Sigmoid colon (tissue), 7 donors: ENCODE measurements around the gene CDT1. TPM values are rescaled to one million over a fixed set of nuclear protein-coding genes. Genes with fewer than 3 reads are reported as not detected.

Experiments used
- DNase-seq: peaks from one replicate; pipeline ENCODE4 v3.0.0-alpha.2; 2019
- H3K27ac ChIP-seq, 4 donors: fragments of 200-600 bp; sonication (generic); one replicate each; pipeline ENCODE4 v1.5.1; 2016 to 2019; ENCODE audit warnings: mild to moderate bottlenecking in 1 of 4
- H3K27me3 ChIP-seq, 3 donors: fragments of 200-600 bp; sonication (generic); one replicate each; pipeline ENCODE4 v1.5.1; 2019; ENCODE audit warnings: mild to moderate bottlenecking in 1 of 3
- H3K36me3 ChIP-seq, 4 donors: fragments of 200-600 bp; sonication (generic); one replicate each; pipeline ENCODE4 v1.5.1; 2016 to 2019
- H3K4me1 ChIP-seq, 4 donors: fragments of 200-600 bp; sonication (generic); one replicate each; pipeline ENCODE4 v1.5.1; 2017 to 2019
- H3K4me3 ChIP-seq, 4 donors: fragments of 200-600 bp; sonication (generic); one replicate each; pipeline ENCODE4 v1.5.1; 2017 to 2019; ENCODE audit warnings: mild to moderate bottlenecking in 2 of 4, moderate library complexity in 1 of 4
- H3K9me3 ChIP-seq, 4 donors: fragments of 200-600 bp in 3 of 4; sonication (generic) in 3 of 4; one replicate each; pipeline versions ENCODE4 v1.5.1 to v1.6.1; 2013 to 2019
- EP300 ChIP-seq, 4 donors: sonication (generic); formaldehyde crosslinking; IDR thresholded peaks; one replicate each; pipeline ENCODE4 v1.6.1; 2017; ENCODE audit warnings: antibody characterized with exemption in 4 of 4
- POLR2A ChIP-seq, 2 donors: fragments of 450-650 bp; IDR thresholded peaks; one replicate each; pipeline ENCODE4 v1.6.1; 2016; ENCODE audit warnings: antibody characterized with exemption in 2 of 2, mild to moderate bottlenecking in 2 of 2, moderate library complexity in 2 of 2
- POLR2AphosphoS5 ChIP-seq, 4 donors: sonication (generic); formaldehyde crosslinking; IDR thresholded peaks; one replicate each; pipeline ENCODE4 v1.6.1; 2017; ENCODE audit warnings: antibody characterized with exemption in 4 of 4
- WGBS, 2 donors: extraction: QIAGEN DNeasy Blood & Tissue Kit; methylation state at CpG; one replicate each; pipeline ENCODE4 v1.1.7; 2013; 5-methylcytosine and 5-hydroxymethylcytosine counted together
- intact Hi-C: fragments of 100-400 bp; cut with DNase I; formaldehyde crosslinking; loops from one replicate; pipeline ENCODE4 v1.15.1; 2023
- polyA plus RNA-seq, 3 donors: library from polyadenylated mRNA; stranded (reverse); fragments of 200-250 nt; gene quantifications; one replicate each; pipeline ENCODE4 v1.2.3, GENCODE V29; 2013
- total RNA-seq, 4 donors: library from RNA; depleted of rRNA; stranded (reverse); fragments of >200 nt; gene quantifications; one replicate each; pipeline ENCODE4 v1.1.0, GENCODE V29; 2016
- TF ChIP-seq, protein P1 (sequence below), 4 experiments: fragments of 450-650 bp in 3 of 4; fragments of 200-600 bp in 1 of 4; IDR thresholded peaks; one replicate each; pipeline ENCODE4 v1.5.1; 2016 to 2019; ENCODE audit warnings: antibody characterized with exemption in 4 of 4, mild to moderate bottlenecking in 3 of 4, moderate library complexity in 2 of 4
- donor health status: healthy with polysubstance abuse.
- donor health status: Bipolar disorder and iron deficiency.
- donor health status: healthy.

CDT1 gene
- total and polyA plus RNA-seq, 7 donors, result 0.71 to 17.4 (median 3.3) TPM; not detected in 1

DNA sequence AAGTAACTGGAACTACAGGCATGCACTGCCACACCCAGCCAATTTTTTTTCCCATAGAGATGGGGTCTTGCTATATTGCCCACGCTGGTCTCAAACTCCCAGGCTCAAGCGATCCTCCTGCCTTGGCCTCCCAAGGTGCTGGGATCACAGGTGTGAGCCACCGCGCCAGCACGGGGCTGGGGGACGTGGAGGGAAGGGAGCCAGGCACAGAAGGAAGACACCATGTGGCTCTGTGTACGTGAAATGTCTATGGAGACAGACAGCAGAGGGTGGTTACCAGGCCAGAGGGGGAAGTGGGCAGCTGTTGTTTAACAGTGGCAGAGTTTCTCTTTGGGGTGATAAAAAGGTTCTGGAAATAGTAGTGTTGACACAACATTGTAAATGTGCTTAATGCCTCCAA, 14.0 kb upstream of the CDT1 start:
- DNase-seq, result no peak
- Histone ChIP-seq H3K9me3 (no peaks in the 10 kb centered on the region), H3K36me3 (no peaks in the 10 kb centered on the region), H3K4me1 (peaks cover 0 to 6% (median 3%) of the 10 kb centered on the region in 4 donors), H3K27ac (no peak overlapping the region), H3K4me3 (no peak overlapping the region), H3K27me3 (peaks cover 2 to 34% (median 16%) of the 10 kb centered on the region in 3 donors)
- 66 to 83% methylated on average over 7 of the region's 7 CpGs for WGBS, 2 donors
- intact Hi-C loops, result no loop called here
- no peak for TF ChIP-seq POLR2AphosphoS5 (IDR thresholded peaks at IDR 0.05)
- TF ChIP-seq, protein P1, sequence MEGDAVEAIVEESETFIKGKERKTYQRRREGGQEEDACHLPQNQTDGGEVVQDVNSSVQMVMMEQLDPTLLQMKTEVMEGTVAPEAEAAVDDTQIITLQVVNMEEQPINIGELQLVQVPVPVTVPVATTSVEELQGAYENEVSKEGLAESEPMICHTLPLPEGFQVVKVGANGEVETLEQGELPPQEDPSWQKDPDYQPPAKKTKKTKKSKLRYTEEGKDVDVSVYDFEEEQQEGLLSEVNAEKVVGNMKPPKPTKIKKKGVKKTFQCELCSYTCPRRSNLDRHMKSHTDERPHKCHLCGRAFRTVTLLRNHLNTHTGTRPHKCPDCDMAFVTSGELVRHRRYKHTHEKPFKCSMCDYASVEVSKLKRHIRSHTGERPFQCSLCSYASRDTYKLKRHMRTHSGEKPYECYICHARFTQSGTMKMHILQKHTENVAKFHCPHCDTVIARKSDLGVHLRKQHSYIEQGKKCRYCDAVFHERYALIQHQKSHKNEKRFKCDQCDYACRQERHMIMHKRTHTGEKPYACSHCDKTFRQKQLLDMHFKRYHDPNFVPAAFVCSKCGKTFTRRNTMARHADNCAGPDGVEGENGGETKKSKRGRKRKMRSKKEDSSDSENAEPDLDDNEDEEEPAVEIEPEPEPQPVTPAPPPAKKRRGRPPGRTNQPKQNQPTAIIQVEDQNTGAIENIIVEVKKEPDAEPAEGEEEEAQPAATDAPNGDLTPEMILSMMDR (IDR thresholded peaks at IDR 0.05), result no peak
- no peak for TF ChIP-seq POLR2A (IDR thresholded peaks at IDR 0.05)
- no peak for TF ChIP-seq EP300 (IDR thresholded peaks at IDR 0.05)

DNA sequence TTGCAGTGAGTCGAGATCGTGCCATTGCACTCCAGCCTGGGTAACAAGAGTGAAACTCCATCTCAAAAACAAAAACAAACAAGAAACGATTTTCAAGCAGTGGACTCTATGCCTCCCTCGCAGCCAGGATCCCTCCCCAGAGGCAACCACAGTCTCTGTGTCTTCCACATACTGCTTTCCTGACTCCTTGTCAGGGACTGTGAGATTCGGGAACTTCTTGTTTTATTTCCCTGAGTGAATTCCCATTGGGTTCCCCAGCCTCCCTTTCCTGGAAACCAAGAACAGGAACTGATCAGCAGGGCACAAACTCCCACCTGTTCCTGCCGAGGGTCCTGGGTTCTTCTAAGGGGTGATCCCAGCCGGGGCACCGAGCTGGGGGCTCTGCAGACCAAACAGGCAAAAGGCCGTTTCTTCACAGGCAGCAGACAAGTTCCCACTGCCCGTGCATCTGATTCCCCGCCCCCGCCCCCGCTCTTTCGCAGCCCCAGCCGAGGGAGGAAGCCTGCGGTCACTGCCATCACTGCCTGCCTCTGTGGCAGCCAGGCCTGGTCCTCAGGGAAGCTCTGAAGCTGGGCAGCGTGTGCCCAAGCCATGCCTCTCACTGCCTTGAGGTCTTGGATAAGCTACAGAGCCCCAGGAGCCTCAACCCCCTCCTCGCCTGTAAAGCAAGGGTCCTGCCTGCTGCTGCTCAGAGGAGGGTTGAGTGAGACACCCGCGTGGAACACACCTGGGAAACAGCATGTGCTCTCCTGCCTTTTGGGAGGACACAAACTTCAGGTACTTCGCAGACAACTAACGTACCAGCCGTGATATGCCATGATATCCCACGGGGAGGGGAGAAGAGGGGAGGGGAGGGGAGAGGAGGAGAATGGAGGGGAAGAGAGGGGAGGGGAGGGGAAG, 13.0 kb upstream of the CDT1 start:
- Histone ChIP-seq H3K36me3 (no peaks in the 10 kb centered on the region), H3K27me3 (peaks cover 2 to 36% (median 16%) of the 10 kb centered on the region in 3 donors), H3K27ac (no peak overlapping the region), H3K4me3 (no peak overlapping the region), H3K9me3 (no peaks in the 10 kb centered on the region), H3K4me1 (peaks cover 0 to 2% (median 1%) of the 10 kb centered on the region in 4 donors)
- 24 to 51% methylated on average over 24 of the region's 24 CpGs for whole genome bisulfite sequencing, 2 donors
- no peak for DNase-seq
- intact Hi-C loops, result no loop called here
- TF ChIP-seq POLR2AphosphoS5 (IDR thresholded peaks at IDR 0.05) (no peak), POLR2A (IDR thresholded peaks at IDR 0.05) (no peak), EP300 (IDR thresholded peaks at IDR 0.05) (no peak)
- TF ChIP-seq, protein P1 (IDR thresholded peaks at IDR 0.05), result no peak

DNA sequence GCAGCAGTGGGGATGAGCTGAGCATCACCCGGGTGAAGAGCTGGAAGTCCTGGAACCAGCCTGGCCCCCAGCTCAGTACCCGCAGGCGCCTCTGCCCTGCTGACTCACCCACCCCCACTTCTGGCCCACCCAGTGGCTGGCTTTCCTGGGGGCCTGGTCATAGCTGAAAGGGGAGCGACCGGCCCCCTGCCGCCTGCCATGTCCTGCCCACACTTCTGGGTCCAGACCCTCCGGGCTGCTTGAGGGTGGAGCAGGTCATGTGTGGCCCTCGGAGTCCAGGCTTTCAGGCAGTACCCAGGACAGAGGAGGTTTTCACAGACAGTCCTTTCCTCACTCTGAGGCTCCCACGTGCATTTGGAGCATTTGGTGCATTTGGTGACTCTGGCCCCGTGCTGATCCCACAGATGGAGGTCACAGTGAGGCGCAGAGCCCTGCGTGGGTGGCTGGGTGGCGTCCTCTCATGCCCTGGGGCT, 11.5 kb upstream of the CDT1 start:
- intact Hi-C loops, result no loop called here
- Histone ChIP-seq H3K36me3 (no peaks in the 10 kb centered on the region), H3K27ac (no peak overlapping the region), H3K4me1 (no peaks in the 10 kb centered on the region), H3K4me3 (no peak overlapping the region), H3K27me3 (peaks cover 2 to 36% (median 16%) of the 10 kb centered on the region in 3 donors), H3K9me3 (no peaks in the 10 kb centered on the region)
- 65 to 80% methylated on average over 13 of the region's 13 CpGs for WGBS, 2 donors
- TF ChIP-seq POLR2AphosphoS5 (IDR thresholded peaks at IDR 0.05) (no peak), EP300 (IDR thresholded peaks at IDR 0.05) (no peak), POLR2A (IDR thresholded peaks at IDR 0.05) (no peak)
- TF ChIP-seq, protein P1 (IDR thresholded peaks at IDR 0.05), result no peak
- DNase-seq, result no peak

DNA sequence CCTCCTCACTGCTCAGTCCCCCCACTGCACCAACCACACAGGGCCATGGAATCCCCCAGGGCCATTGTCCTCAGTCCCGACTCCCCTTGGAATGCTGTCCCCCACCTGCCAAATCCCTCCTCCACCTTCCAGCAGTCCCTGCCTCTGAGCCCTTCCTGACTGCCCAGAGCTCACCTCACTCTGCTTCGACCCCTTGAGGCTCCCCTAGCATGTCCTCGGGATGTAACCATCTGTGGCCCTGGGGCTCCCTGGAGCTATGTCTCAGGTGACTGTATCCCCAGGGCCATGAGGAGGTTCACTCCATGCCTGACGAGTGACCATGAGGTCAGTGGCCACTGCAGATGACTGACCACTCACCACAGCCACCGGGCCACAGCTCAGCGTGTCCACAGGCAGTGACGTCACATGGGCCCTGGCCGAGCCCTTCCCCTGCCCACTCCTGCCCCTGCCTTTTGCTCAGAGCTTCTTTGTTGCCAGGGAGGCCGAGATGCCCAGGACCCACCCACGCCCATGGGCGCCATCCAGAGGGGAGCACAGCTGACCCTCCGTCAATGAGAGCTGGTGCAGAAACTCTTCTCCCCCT, 10.8 kb upstream of the CDT1 start:
- H3K4me3 ChIP-seq, result no peak overlapping the region
- H3K4me1 ChIP-seq, result no peaks in the 10 kb centered on the region
- H3K36me3 ChIP-seq, result no peaks in the 10 kb centered on the region
- H3K27ac ChIP-seq, result no peak overlapping the region
- no peak for DNase-seq
- TF ChIP-seq EP300 (IDR thresholded peaks at IDR 0.05) (no peak), POLR2AphosphoS5 (IDR thresholded peaks at IDR 0.05) (no peak), POLR2A (IDR thresholded peaks at IDR 0.05) (no peak)
- TF ChIP-seq, protein P1 (IDR thresholded peaks at IDR 0.05), result no peak
- H3K27me3 ChIP-seq, result peaks cover 2 to 36% (median 16%) of the 10 kb centered on the region in 3 donors
- H3K9me3 ChIP-seq, result no peaks in the 10 kb centered on the region
- intact Hi-C loops, result no loop called here
- WGBS, 2 donors, result 82 to 87% methylated on average over 12 of the region's 12 CpGs
